Endothelial cell (in vitro differentiated cells): ENCODE results near the gene DESI2. TPM values are rescaled to one million over a fixed set of nuclear protein-coding genes. Genes with fewer than 3 reads are reported as not detected.
"Not testable (repeated sequence)": the region's sequence is repeated elsewhere in the genome, so short reads cannot be mapped to it uniquely, and the experiment has no call there.

Source experiments
- DNase-seq: peaks from one replicate; pipeline ENCODE4 v3.0.0; 2021; ENCODE audit warnings: low spot score
- H3K27ac Mint-ChIP-seq: one replicate; pipeline ENCODE4 v1.8.0; 2021; ENCODE audit warnings: mixed read lengths, inconsistent platforms; ENCODE audit not compliant: unreplicated experiment
- H3K27me3 Mint-ChIP-seq: one replicate; pipeline ENCODE4 v1.8.0; 2021; ENCODE audit warnings: mild to moderate bottlenecking, moderate library complexity, mixed read lengths, inconsistent platforms; ENCODE audit not compliant: unreplicated experiment
- H3K36me3 Mint-ChIP-seq: one replicate; pipeline ENCODE4 v1.8.0; 2021; ENCODE audit warnings: mild to moderate bottlenecking, low read depth, mixed read lengths, inconsistent platforms; ENCODE audit not compliant: unreplicated experiment
- H3K4me1 Mint-ChIP-seq: one replicate; pipeline ENCODE4 v1.8.0; 2021; ENCODE audit warnings: mild to moderate bottlenecking, mixed read lengths, inconsistent platforms; ENCODE audit not compliant: unreplicated experiment
- H3K4me3 Mint-ChIP-seq: one replicate; pipeline ENCODE4 v1.8.0; 2021; ENCODE audit warnings: mild to moderate bottlenecking, mixed read lengths, inconsistent platforms; ENCODE audit not compliant: unreplicated experiment
- H3K9me3 Mint-ChIP-seq: one replicate; pipeline ENCODE4 v1.8.0; 2021; ENCODE audit warnings: mixed read lengths, inconsistent platforms; ENCODE audit not compliant: unreplicated experiment
- total RNA-seq: library from RNA; stranded (reverse); fragmentation: NEBNext Ultra II Directional; extraction: Animal tissue kit (Norgen Biotek cat#: 25700); gene quantifications from one replicate; pipeline ENCODE4 v1.2.1, GENCODE V29; 2021; ENCODE audit not compliant: unreplicated experiment
- TF ChIP-seq, protein P1 (sequence below): fragments of 200-600 bp; sonication (generic); IDR thresholded peaks from one replicate; pipeline ENCODE4 v1.5.0; 2021; ENCODE audit warnings: antibody characterized with exemption; ENCODE audit not compliant: unreplicated experiment

The DESI2 gene
- total RNA-seq, 1 donor from 2014 or later, result 52.5 TPM

DNA sequence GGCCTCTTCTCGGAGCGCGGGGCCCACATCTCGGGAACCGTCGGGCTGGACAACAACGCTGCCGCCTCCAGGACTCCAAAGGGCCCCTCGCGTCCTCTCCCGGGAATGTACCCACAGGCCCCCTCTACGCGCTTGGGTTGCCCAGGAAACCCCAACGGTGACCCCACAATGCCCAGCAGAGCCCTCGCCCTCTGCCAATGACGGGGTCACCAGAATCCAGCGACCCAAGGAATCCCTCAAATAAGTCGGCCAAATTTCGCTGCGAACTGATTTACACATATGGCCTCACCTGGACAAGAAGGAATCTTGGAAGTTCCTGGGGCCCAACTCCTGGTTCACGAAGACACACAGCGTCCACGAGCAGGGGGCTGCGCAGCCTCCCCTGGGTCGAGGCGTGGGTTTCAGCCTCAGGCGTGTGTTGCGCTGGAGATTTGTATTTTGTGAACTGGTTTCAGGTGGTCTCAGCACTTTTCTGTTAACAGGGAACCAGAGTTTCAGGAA, 78.1 kb downstream of the DESI2 start:
- DNase-seq, result no peak

DNA sequence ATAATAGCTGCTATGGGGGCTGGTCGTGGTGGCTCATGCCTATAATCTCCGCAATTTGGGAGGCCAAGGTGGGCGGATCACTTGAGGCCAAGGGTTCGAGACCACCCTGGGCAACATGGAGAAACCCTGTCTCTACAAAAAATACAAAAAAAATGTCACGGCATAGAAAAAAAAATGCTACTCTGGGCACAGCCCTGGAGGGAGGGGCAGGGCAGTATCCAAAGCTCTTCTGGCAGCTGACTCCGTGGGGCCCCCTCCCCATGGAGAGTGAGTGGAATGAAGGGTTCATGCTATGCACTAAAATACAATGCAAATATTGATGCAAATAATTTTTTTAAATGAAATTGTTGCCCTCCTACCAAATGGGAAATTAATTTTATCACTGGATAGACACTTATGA, 78.7 kb downstream of the DESI2 start:
- Mint-ChIP-seq H3K4me1 (peaks cover 10% of the 10 kb centered on the region), H3K9me3 (peaks cover 4% of the 10 kb centered on the region), H3K27me3 (peaks cover 12% of the 10 kb centered on the region), H3K27ac (no peak overlapping the region), H3K4me3 (no peak overlapping the region), H3K36me3 (peaks cover 3% of the 10 kb centered on the region)
- TF ChIP-seq, protein P1, sequence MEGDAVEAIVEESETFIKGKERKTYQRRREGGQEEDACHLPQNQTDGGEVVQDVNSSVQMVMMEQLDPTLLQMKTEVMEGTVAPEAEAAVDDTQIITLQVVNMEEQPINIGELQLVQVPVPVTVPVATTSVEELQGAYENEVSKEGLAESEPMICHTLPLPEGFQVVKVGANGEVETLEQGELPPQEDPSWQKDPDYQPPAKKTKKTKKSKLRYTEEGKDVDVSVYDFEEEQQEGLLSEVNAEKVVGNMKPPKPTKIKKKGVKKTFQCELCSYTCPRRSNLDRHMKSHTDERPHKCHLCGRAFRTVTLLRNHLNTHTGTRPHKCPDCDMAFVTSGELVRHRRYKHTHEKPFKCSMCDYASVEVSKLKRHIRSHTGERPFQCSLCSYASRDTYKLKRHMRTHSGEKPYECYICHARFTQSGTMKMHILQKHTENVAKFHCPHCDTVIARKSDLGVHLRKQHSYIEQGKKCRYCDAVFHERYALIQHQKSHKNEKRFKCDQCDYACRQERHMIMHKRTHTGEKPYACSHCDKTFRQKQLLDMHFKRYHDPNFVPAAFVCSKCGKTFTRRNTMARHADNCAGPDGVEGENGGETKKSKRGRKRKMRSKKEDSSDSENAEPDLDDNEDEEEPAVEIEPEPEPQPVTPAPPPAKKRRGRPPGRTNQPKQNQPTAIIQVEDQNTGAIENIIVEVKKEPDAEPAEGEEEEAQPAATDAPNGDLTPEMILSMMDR, result no peak
- no peak for DNase-seq

More for the DNA sequence above, 78.1 kb downstream of the DESI2 start:
- Mint-ChIP-seq H3K36me3 (peaks cover 3% of the 10 kb centered on the region), H3K4me3 (peak overlapping the region; percentile 86), H3K4me1 (peaks cover 10% of the 10 kb centered on the region), H3K9me3 (peaks cover 3% of the 10 kb centered on the region), H3K27ac (no peak overlapping the region), H3K27me3 (peaks cover 12% of the 10 kb centered on the region)
- TF ChIP-seq, protein P1, result no peak

DNA sequence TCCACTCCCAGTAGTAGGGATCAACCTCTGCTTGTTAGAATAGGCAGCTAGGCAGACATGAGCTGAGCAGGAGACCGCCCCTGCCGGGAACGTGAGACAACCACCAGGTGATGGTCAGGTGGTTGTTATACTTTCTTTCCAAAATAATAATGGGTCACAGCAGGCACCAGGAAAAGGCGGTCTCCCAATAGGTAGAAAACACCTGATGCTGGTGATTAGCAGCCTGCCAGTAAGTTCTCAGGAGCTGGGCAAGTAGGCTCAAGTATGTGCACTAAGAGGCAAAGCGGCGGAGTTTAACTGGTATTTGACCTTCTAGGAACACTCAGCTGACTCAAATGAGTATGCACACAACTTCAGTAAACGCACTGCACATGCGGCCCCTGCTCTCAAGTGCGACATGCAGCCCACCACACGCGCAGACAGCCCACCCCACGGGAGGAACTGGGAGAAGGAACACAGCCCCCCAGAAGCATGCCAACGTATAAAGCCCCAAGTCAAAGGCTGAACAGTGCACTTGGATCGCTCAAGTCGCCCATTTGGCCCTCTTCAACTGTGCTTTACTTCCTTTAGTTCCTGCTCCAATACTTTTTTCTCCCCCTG, 80.0 kb downstream of the DESI2 start:
- TF ChIP-seq, protein P1, result no peak
- Mint-ChIP-seq H3K27ac (no peak overlapping the region), H3K9me3 (peaks cover 4% of the 10 kb centered on the region), H3K4me1 (peaks cover 8% of the 10 kb centered on the region), H3K27me3 (peaks cover 12% of the 10 kb centered on the region), H3K4me3 (no peak overlapping the region), H3K36me3 (peaks cover 3% of the 10 kb centered on the region)
- DNase-seq, result no peak

DNA sequence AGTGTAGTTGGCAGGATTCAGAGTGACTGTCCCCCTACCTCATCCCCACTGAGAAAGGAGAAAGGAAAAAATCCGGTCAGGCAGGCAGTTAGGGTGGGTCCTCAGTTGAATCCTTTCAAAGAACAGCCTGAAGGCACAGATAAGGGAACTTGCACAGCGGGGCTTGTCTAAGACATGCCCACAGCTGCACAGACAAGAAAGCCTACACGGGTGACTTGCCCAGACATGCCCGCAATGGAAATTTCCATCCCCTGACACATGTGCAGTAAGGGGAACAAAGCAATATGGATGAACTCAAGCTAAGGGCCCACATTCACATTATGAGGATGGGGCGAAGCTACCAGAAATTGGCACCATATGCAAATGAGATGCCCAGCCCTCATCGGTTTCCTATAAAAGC, 82.5 kb downstream of the DESI2 start:
- Mint-ChIP-seq H3K4me1 (no peaks in the 10 kb centered on the region), H3K4me3 (no peak overlapping the region), H3K36me3 (peaks cover 3% of the 10 kb centered on the region), H3K27ac (no peak overlapping the region), H3K9me3 (peaks cover 4% of the 10 kb centered on the region), H3K27me3 (peaks cover 7% of the 10 kb centered on the region)
- TF ChIP-seq, protein P1, result no peak
- no peak for DNase-seq

DNA sequence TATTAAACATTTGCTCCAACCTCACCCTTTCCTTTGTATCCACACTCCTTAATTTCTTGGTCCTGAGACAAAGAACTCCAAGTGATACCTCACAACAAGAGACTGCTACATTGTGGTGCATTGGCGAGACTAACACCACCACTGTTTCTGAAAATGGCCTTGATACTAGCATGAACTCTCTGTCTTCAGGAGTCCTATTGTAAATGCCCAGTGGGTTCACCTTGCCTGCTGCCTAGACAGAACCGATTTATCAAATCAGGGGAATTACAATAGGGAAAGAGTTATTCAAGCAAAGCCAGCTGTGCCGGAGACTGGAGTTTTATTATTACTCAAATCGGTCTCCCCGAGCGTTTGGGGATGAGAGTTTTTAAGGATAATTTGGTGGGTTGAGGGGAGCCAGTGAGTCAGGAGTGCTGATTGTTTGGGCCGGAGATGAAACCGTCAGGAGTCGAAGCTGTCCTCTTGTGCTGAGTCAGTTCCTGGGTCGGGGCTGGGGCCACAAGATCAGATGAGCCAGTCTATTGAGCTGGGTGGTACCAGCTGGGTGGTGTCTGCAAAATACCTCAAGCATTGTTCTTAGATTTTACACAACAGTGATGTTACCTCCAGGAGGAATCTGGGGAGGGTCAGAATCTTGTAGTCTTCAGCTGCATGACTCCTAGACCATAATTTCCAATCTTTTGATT, 83.1 kb downstream of the DESI2 start:
- peaks cover 3% of the 10 kb centered on the region for H3K36me3 Mint-ChIP-seq
- TF ChIP-seq, protein P1, result no peak
- H3K27me3 Mint-ChIP-seq, result peaks cover 6% of the 10 kb centered on the region
- no peak overlapping the region for H3K27ac Mint-ChIP-seq
- H3K4me1 Mint-ChIP-seq, result no peaks in the 10 kb centered on the region
- no peak for DNase-seq
- peak overlapping the region; percentile 37 for H3K4me3 Mint-ChIP-seq
- H3K9me3 Mint-ChIP-seq, result peaks cover 4% of the 10 kb centered on the region

DNA sequence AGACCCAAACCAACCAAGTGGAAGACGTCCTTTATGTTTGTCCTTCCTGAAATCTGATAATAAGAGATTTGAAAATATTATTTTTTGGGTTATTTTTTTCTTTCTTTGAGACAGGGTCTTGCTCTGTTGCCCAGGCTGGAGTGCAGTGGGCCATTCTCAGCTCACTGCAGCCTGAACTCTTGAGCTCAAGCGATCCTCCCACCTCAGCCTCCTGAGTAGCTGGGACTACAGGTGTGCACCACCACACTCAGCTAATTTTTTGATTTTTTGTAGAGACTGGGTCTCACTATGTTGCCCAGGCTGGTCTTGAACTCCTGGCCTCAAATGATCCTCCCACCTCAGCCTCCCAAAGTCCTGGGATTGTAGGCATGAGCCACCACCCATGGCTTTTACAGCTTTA, 86.2 kb downstream of the DESI2 start:
- H3K4me1 Mint-ChIP-seq, H3K27ac Mint-ChIP-seq: not testable (repeated sequence)

DNA sequence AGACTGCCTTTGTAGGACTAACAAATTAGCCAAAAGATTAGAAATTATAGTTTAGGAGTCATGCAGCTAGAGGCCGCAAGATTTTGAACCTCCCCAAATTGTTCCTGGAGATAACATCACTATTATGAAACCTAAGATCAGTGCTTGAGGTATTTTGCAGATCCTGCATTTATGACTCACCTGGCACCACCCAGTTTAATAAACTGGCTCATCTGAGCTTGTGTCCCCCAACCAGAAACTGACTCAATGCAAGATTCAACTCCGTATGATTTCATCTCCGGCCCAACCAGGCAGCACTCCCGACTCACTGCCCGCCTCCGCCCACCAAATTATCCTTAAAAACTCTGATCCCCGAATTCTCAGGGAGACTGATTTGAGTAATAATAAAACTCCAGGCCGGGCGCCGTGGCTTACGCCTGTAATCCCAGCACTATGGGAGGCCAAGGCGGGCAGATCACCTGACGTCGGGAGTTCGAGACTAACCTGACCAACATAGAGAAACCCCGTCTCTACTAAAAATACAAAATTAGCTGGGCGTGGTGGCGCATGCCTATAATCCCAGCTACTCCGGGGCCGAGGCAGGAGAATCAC, 87.2 kb downstream of the DESI2 start:
- H3K4me1 Mint-ChIP-seq, DNase-seq, H3K4me3 Mint-ChIP-seq, H3K27ac Mint-ChIP-seq, H3K36me3 Mint-ChIP-seq, H3K9me3 Mint-ChIP-seq, H3K27me3 Mint-ChIP-seq: not testable (repeated sequence)

More for the DNA sequence above, 86.2 kb downstream of the DESI2 start:
- not testable (repeated sequence) for H3K4me3 Mint-ChIP-seq, H3K36me3 Mint-ChIP-seq, DNase-seq, H3K27me3 Mint-ChIP-seq, H3K9me3 Mint-ChIP-seq
